ENCODE results near the gene OR5C1.

The OR5C1 gene

GRCh38 chr9:122810306-122810946 is 21.7 kb downstream of the OR5C1 start:
- H3K4me3 ChIP-seq (ENCODE audit: low read length) = no peak overlapping the region
- peak; percentile 70 for TF ChIP-seq CTCF (IDR thresholded peaks at IDR 0.05; ENCODE audit: insufficient read depth, low read depth, low read length, missing control alignments)
- DNase-seq (ENCODE audit: low read depth) = peak; percentile 80

- H3K4me3 ChIP-seq (ENCODE audit: low read length) = no peak overlapping the region
- TF ChIP-seq CTCF (IDR thresholded peaks at IDR 0.05; ENCODE audit: insufficient read depth, low read depth, low read length, missing control alignments) = no peak
- DNase-seq (ENCODE audit: low read depth) = no peak
Measured at GRCh38 chr9:122812736-122813135, 24.0 kb downstream of the OR5C1 start.

- no peak for DNase-seq (ENCODE audit: low read depth)
- no peak overlapping the region for H3K4me3 ChIP-seq (ENCODE audit: low read length)
- no peak for TF ChIP-seq CTCF (IDR thresholded peaks at IDR 0.05; ENCODE audit: insufficient read depth, low read depth, low read length, missing control alignments)
Measured at GRCh38 chr9:122814545-122814944, 25.8 kb downstream of the OR5C1 start.

GRCh38 chr9:122815544-122815943 is 26.8 kb downstream of the OR5C1 start:
- DNase-seq (ENCODE audit: low read depth) = peak; percentile 28
- no peak overlapping the region for H3K4me3 ChIP-seq (ENCODE audit: low read length)
- no peak for TF ChIP-seq CTCF (IDR thresholded peaks at IDR 0.05; ENCODE audit: insufficient read depth, low read depth, low read length, missing control alignments)

- no peak overlapping the region for H3K4me3 ChIP-seq (ENCODE audit: low read length)
- DNase-seq (ENCODE audit: low read depth) = no peak
- no peak for TF ChIP-seq CTCF (IDR thresholded peaks at IDR 0.05; ENCODE audit: insufficient read depth, low read depth, low read length, missing control alignments)
Measured at GRCh38 chr9:122816163-122816867, 27.6 kb downstream of the OR5C1 start.

- DNase-seq (ENCODE audit: low read depth) = no peak
Measured at GRCh38 chr9:122819326-122819725, 30.6 kb downstream of the OR5C1 start.

More at GRCh38 chr9:122819326-122819725, 30.6 kb downstream of the OR5C1 start:
- H3K4me3 ChIP-seq (ENCODE audit: low read length) = no peak overlapping the region
- TF ChIP-seq CTCF (IDR thresholded peaks at IDR 0.05; ENCODE audit: insufficient read depth, low read depth, low read length, missing control alignments) = no peak

Data from epithelial cell of esophagus (primary cell).